ENCODE data around the gene PHF3. TPM values are rescaled to one million over a fixed set of nuclear protein-coding genes. Genes with fewer than 3 reads are reported as not detected.

The PHF3 gene
- total RNA-seq, 1 donor from 2014 or later: 56.7 TPM

- DNase-seq (no peak), ATAC-seq (ENCODE audit: low read depth) (no peak)
- H3K27me3 Mint-ChIP-seq: no peaks in the 10 kb centered on the region
- peak overlapping the region; percentile 92 for H3K27ac Mint-ChIP-seq
- no peaks in the 10 kb centered on the region for H3K9me3 Mint-ChIP-seq
- H3K4me1 Mint-ChIP-seq: peaks cover 35% of the 10 kb centered on the region
- ChIA-PET CTCF (interaction anchor here (1.4 to 2.7 kb wide), 4 partner anchors 36 to 129 kb away, joined by 3 to 13 read pairs (median 9); no protein-coding TSS in a partner anchor), POLR2A (interaction anchor here (1.3 to 5.3 kb wide), 5 partner anchors 13 to 63 kb away, joined by 3 to 53 read pairs (median 7); partner anchors contain the start of genes LOC128125822 and PTP4A1)
- TF ChIP-seq, protein P1, sequence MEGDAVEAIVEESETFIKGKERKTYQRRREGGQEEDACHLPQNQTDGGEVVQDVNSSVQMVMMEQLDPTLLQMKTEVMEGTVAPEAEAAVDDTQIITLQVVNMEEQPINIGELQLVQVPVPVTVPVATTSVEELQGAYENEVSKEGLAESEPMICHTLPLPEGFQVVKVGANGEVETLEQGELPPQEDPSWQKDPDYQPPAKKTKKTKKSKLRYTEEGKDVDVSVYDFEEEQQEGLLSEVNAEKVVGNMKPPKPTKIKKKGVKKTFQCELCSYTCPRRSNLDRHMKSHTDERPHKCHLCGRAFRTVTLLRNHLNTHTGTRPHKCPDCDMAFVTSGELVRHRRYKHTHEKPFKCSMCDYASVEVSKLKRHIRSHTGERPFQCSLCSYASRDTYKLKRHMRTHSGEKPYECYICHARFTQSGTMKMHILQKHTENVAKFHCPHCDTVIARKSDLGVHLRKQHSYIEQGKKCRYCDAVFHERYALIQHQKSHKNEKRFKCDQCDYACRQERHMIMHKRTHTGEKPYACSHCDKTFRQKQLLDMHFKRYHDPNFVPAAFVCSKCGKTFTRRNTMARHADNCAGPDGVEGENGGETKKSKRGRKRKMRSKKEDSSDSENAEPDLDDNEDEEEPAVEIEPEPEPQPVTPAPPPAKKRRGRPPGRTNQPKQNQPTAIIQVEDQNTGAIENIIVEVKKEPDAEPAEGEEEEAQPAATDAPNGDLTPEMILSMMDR (IDR thresholded peaks at IDR 0.05): no peak
- H3K36me3 Mint-ChIP-seq (ENCODE audit: low read depth): peaks cover 7% of the 10 kb centered on the region
- intact Hi-C loops (cut with micrococcal nuclease): loop anchor here (1.0 to 5.0 kb wide), 4 partner anchors 36 to 1347 kb away; partner anchors contain the start of genes KHDRBS2, LOC128125822 and PTP4A1
- H3K4me3 Mint-ChIP-seq: peak overlapping the region; percentile 95
Measured at GRCh38 chr6:63634630-63635029, 972 bp upstream of the PHF3 start.

DNA sequence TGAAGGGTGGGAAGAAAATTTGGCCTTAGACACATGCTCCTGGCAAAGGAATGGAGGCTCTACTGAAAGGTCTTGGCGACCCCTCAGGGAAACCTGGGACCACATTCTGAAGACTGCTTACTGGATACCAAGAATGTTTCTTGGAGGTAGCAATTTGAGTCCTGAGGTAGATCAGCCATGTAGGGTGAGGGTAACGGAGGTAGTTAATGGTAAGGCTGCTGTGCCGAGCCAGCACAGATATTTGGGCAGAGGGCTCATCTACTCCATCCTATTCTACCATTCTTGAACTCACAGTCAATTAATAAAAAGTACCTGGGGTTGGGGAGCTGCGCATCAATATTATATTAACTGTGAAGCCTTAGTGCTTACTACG is 401 bp upstream of the PHF3 start:
- H3K27me3 Mint-ChIP-seq: no peaks in the 10 kb centered on the region
- TF ChIP-seq, protein P1 (IDR thresholded peaks at IDR 0.05): no peak
- H3K4me3 Mint-ChIP-seq: peak overlapping the region; percentile 95
- peak overlapping the region; percentile 92 for H3K27ac Mint-ChIP-seq
- POLR2A ChIA-PET: interaction anchor here (0.7 to 5.3 kb wide), 11 partner anchors 12 to 63 kb away, joined by 3 to 53 read pairs (median 5); partner anchors contain the start of genes LOC128125822 and PTP4A1
- no peaks in the 10 kb centered on the region for H3K9me3 Mint-ChIP-seq
- CTCF ChIA-PET: interaction anchor here (1.0 to 2.7 kb wide), 5 partner anchors 36 to 128 kb away, joined by 3 to 13 read pairs (median 6); no protein-coding TSS in a partner anchor
- H3K4me1 Mint-ChIP-seq: peaks cover 41% of the 10 kb centered on the region
- H3K36me3 Mint-ChIP-seq (ENCODE audit: low read depth): peaks cover 7% of the 10 kb centered on the region
- no peak for DNase-seq
- intact Hi-C loops (cut with micrococcal nuclease): loop anchor here (1.0 to 5.0 kb wide), 4 partner anchors 37 to 1348 kb away; partner anchors contain the start of genes KHDRBS2, LOC128125822 and PTP4A1
- peak; percentile 11 for ATAC-seq (ENCODE audit: low read depth)

- no peaks in the 10 kb centered on the region for H3K9me3 Mint-ChIP-seq
- DNase-seq (no peak), ATAC-seq (ENCODE audit: low read depth) (no peak)
- ChIA-PET CTCF (interaction anchor here (1.0 to 2.7 kb wide), 4 partner anchors 29 to 127 kb away, joined by 3 to 13 read pairs (median 4); no protein-coding TSS in a partner anchor), POLR2A (interaction anchor here (1.0 to 5.3 kb wide), 5 partner anchors 7 to 126 kb away, joined by 3 to 53 read pairs (median 3); partner anchors contain the start of genes LOC128125822 and PTP4A1)
- TF ChIP-seq, protein P1 (IDR thresholded peaks at IDR 0.05): no peak
- H3K4me1 Mint-ChIP-seq: peaks cover 53% of the 10 kb centered on the region
- intact Hi-C loops (cut with micrococcal nuclease): loop anchor here (1.0 to 5.0 kb wide), 3 partner anchors 10 to 1349 kb away; partner anchors contain the start of gene KHDRBS2
- H3K27me3 Mint-ChIP-seq: no peaks in the 10 kb centered on the region
- H3K4me3 Mint-ChIP-seq: peak overlapping the region; percentile 95
- peak overlapping the region; percentile 94 for H3K27ac Mint-ChIP-seq
- peaks cover 10% of the 10 kb centered on the region for H3K36me3 Mint-ChIP-seq (ENCODE audit: low read depth)
Measured at GRCh38 chr6:63636518-63637021, 968 bp downstream of the PHF3 start.

- Mint-ChIP-seq H3K4me1 (peaks cover 63% of the 10 kb centered on the region), H3K4me3 (peak overlapping the region; percentile 46), H3K9me3 (no peaks in the 10 kb centered on the region), H3K27ac (no peak overlapping the region), H3K36me3 (ENCODE audit: low read depth) (peaks cover 17% of the 10 kb centered on the region), H3K27me3 (no peaks in the 10 kb centered on the region)
- ChIA-PET CTCF (interaction anchor here (1.1 to 1.2 kb wide), 2 partner anchors 16 to 39 kb away, joined by 3 read pairs; no protein-coding TSS in a partner anchor), POLR2A (interaction anchor here (1.4 to 5.3 kb wide), 2 partner anchors 10 to 66 kb away, joined by 5 to 53 read pairs; partner anchors contain the start of genes LOC128125822 and PTP4A1)
- ATAC-seq (ENCODE audit: low read depth) (no peak), DNase-seq (no peak)
- intact Hi-C loops (cut with micrococcal nuclease): loop anchor here (1.0 to 5.0 kb wide), 4 partner anchors 8 to 1351 kb away; partner anchors contain the start of gene KHDRBS2
- TF ChIP-seq, protein P1 (IDR thresholded peaks at IDR 0.05): no peak
Measured at GRCh38 chr6:63637865-63638445, 2.4 kb downstream of the PHF3 start.

DNA sequence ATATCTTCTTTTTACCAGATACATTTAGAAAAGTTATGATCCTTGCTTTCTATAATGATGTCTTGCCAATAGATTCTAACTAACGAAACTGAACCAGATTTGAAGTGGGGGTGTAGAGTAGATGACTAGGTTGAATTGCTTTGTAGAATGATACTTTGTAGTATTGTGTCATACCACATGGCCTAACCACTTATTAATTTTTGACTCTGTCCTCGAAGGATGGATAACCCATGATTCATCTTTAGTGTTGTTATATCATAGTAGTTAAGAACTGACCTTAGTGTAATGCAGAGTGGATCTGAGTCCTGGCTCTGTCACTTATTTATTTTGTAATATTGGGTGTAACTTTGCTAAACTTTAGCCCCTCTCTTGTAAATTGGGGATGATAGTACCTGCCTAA is 4.5 kb downstream of the PHF3 start:
- intact Hi-C loops (cut with micrococcal nuclease): no loop called here
- Mint-ChIP-seq H3K9me3 (no peaks in the 10 kb centered on the region), H3K4me1 (peaks cover 81% of the 10 kb centered on the region), H3K36me3 (ENCODE audit: low read depth) (peaks cover 21% of the 10 kb centered on the region), H3K27me3 (no peaks in the 10 kb centered on the region), H3K27ac (no peak overlapping the region), H3K4me3 (no peak overlapping the region)
- ATAC-seq (ENCODE audit: low read depth) (no peak), DNase-seq (no peak)
- ChIA-PET CTCF (no interaction called here), POLR2A (interaction anchor here (0.6 kb wide), 1 partner anchor 25 kb away, joined by 6 read pairs; no protein-coding TSS in a partner anchor)
- TF ChIP-seq, protein P1 (IDR thresholded peaks at IDR 0.05): no peak

Data from activated B cell treated with CpG ODN at 0.5 μM for 24 hours (primary cell).